ENCODE measurements around the gene AMOTL2.

GRCh38 chr3:134311693-134312071, 62.6 kb downstream of the AMOTL2 start:
- no peak for TF ChIP-seq CTCF (IDR thresholded peaks at IDR 0.05; ENCODE audit: low read depth, low read length, poor library complexity, severe bottlenecking)
- TF ChIP-seq EZH2phosphoT487 (IDR thresholded peaks at IDR 0.05; ENCODE audit: borderline replicate concordance, low read length): no peak

Measured in DOHH2 (cell line).